GM19395 (cell line): ENCODE results near the gene LLGL2.
A peak's percentile ranks its signal among the peaks of the same experiment; 100 is the strongest.
"Not testable (repeated sequence)": the region's sequence is repeated elsewhere in the genome, so short reads cannot be mapped to it uniquely, and the experiment has no call there.

Experiments
- ATAC-seq: cut with Tn5 transposase; IDR thresholded peaks from one replicate; pipeline ENCODE4 v1.9.1; 2021; ENCODE audit warnings: mild to moderate bottlenecking, moderate library complexity; ENCODE audit not compliant: unreplicated experiment

Gene LLGL2

GRCh38 chr17:75524970-75525805, at the start of gene LLGL2:
TSS of gene LLGL2 (plus strand) at chr17:75525697. CDS start at chr17:75543427, 17,730 bp downstream.
- peak; percentile 81 for ATAC-seq

GRCh38 chr17:75475851-75476250, 49.6 kb upstream of the LLGL2 start:
- ATAC-seq, result no peak

- ATAC-seq, result no peak
These were observed 49.2 kb upstream of the LLGL2 start for GRCh38 chr17:75476271-75476671.

GRCh38 chr17:75476752-75477489, 48.6 kb upstream of the LLGL2 start:
- ATAC-seq, result no peak

- not testable (repeated sequence) for ATAC-seq
These were observed 48.0 kb upstream of the LLGL2 start for GRCh38 chr17:75477490-75477862.

- no peak for ATAC-seq
These were observed 47.0 kb upstream of the LLGL2 start for GRCh38 chr17:75478508-75478907.

GRCh38 chr17:75480281-75480680, 45.2 kb upstream of the LLGL2 start:
- no peak for ATAC-seq

GRCh38 chr17:75481194-75482068, 44.1 kb upstream of the LLGL2 start:
- no peak for ATAC-seq

GRCh38 chr17:75482098-75482942, 43.2 kb upstream of the LLGL2 start:
- no peak for ATAC-seq

- ATAC-seq, result no peak
These were observed 39.8 kb upstream of the LLGL2 start for GRCh38 chr17:75485688-75486087.

GRCh38 chr17:75486151-75486550, 39.3 kb upstream of the LLGL2 start:
- no peak for ATAC-seq

- no peak for ATAC-seq
These were observed 38.5 kb upstream of the LLGL2 start for GRCh38 chr17:75486951-75487350.

GRCh38 chr17:75487351-75488070, 38.0 kb upstream of the LLGL2 start:
- no peak for ATAC-seq

GRCh38 chr17:75488693-75489510, 36.6 kb upstream of the LLGL2 start:
- ATAC-seq, result no peak

GRCh38 chr17:75489511-75489955, 36.0 kb upstream of the LLGL2 start:
- no peak for ATAC-seq

- no peak for ATAC-seq
These were observed 35.2 kb upstream of the LLGL2 start for GRCh38 chr17:75490173-75490743.

GRCh38 chr17:75490953-75491649, 34.4 kb upstream of the LLGL2 start:
- ATAC-seq, result no peak

- ATAC-seq, result no peak
These were observed 33.8 kb upstream of the LLGL2 start for GRCh38 chr17:75491680-75492079.
